Adipocyte (in vitro differentiated cells): ENCODE results near the gene PTPRN2.

Experiments used
- DNase-seq: peaks from one replicate; pipeline ENCODE4 v3.0.0-alpha.2; 2015; ENCODE audit warnings: low read depth
- H3K27me3 ChIP-seq: replicated peaks from 2 replicates; pipeline ENCODE4 v1.7.0; 2013; ENCODE audit warnings: mild to moderate bottlenecking, low read length, moderate library complexity; ENCODE audit not compliant: control insufficient read depth, insufficient read depth
- H3K36me3 ChIP-seq: 2 replicates; pipeline ENCODE4 v1.7.0; 2013; ENCODE audit warnings: low read length, mild to moderate bottlenecking, moderate library complexity; ENCODE audit not compliant: control insufficient read depth, insufficient read depth, severe bottlenecking
- H3K4me1 ChIP-seq: 2 replicates; pipeline ENCODE4 v1.7.0; 2013; ENCODE audit warnings: mild to moderate bottlenecking, low read length, moderate library complexity; ENCODE audit not compliant: control insufficient read depth, insufficient read depth
- H3K4me3 ChIP-seq: 2 replicates; pipeline ENCODE4 v1.7.0; 2013; ENCODE audit warnings: mild to moderate bottlenecking, low read length, moderate library complexity
- H3K9ac ChIP-seq: 2 replicates; pipeline ENCODE4 v1.7.0; 2013; ENCODE audit warnings: mild to moderate bottlenecking, low read length, moderate library complexity
- H3K9me3 ChIP-seq: 2 replicates; pipeline ENCODE4 v1.7.0; 2013; ENCODE audit warnings: mild to moderate bottlenecking, low read length, moderate library complexity; ENCODE audit not compliant: control insufficient read depth

Gene PTPRN2

DNA sequence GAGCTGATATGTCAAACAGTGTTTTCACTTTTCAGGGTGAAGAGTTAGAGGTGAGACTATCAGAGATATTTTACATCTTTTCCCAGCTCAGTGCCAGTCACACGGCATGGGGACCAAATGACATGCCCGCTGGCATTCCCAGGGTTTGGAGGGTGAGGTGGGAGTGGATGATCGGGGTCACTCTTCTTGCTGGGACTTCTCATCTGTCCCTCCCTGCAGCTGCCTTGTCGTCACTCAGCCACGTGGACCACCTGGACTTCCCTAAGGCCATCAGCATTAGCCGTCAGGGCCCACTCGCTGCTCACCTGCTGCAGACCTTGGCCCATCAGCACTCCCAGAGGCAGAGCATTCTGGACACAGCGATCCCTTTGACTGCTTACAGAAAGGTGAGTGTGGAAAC lies 949.1 kb downstream of the PTPRN2 start:
- Histone ChIP-seq H3K27me3 (no peaks in the 10 kb centered on the region), H3K36me3 (no peaks in the 10 kb centered on the region), H3K9me3 (peaks cover 35% of the 10 kb centered on the region), H3K4me1 (no peaks in the 10 kb centered on the region), H3K9ac (no peak overlapping the region), H3K4me3 (no peak overlapping the region)
- no peak for DNase-seq

DNA sequence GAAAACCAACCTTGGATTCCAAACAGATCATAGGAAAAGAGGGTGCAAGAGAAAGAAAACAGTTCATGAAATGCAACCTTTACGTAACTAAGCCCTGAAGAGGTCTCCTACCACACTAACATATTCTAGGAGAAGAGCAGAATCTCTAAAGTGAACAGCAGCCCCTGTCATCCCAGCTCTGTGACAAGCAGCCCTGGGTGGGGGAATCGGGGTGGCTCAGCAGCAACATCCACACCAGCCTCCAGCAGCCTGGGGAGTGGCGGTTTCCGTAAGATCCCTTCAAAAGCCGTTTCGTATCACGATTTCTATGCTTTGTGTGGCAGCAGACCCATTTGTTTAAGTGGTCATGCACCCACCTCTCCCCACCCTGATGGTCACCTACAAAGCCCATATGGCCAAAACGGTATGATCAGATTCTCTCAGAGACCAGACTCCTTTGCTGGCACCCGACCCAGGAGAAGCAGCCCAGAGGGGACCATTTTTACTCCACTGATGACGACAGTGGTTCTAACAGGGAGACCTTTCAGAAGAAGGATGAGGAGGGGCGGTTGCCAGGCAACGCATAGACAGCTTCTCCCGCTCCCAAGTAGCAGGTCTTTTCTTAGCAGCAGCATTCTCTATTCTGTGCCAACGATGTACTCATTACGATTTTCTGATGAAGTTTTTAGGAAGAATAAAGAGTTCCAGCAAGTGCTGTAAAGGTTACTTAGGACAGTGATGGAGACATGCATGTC lies 950.2 kb downstream of the PTPRN2 start:
- peaks cover 35% of the 10 kb centered on the region for H3K9me3 ChIP-seq
- no peak overlapping the region for H3K4me3 ChIP-seq
- no peaks in the 10 kb centered on the region for H3K4me1 ChIP-seq
- no peak for DNase-seq
- H3K9ac ChIP-seq: no peak overlapping the region
- H3K27me3 ChIP-seq: no peaks in the 10 kb centered on the region
- H3K36me3 ChIP-seq: no peaks in the 10 kb centered on the region

DNA sequence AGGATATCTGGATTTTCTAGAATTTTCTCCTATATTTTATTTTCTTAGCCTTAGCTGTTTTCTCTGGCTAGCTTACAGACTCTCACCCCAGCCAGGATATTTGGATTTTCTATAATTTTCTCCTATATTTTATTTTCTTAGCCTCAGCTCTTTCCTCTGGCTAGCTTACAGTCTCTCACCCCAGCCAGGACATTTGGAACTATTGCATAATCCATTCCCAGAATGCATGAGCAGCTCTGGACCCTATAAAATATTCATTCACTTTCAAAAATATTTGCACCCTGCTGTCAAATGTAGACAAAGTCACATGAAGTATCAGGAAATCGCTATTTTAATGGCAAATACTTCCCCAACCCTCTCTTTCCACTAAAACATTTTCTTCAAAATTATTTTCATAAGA lies 952.0 kb downstream of the PTPRN2 start:
- H3K9ac ChIP-seq: no peak overlapping the region
- no peak overlapping the region for H3K4me3 ChIP-seq
- no peak for DNase-seq
- H3K27me3 ChIP-seq: no peaks in the 10 kb centered on the region
- H3K4me1 ChIP-seq: no peaks in the 10 kb centered on the region
- peaks cover 22% of the 10 kb centered on the region for H3K9me3 ChIP-seq
- H3K36me3 ChIP-seq: no peaks in the 10 kb centered on the region

DNA sequence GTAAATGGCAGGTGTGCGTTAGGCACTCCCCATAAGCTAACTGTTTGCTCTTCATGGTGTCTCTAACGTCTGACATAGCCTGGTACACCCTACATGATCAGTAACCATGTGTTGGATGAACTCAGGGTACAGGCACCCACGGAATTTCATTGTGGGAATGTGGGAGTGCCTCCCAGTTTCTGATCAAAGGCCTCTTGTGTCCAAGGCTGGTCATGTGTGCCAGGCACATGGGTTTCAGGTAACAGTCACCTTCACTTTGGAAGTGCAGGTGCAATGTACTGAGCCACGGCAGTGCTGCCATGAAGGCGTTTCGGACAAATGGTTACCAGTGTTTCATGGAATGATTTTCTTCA lies 952.5 kb downstream of the PTPRN2 start:
- no peak for DNase-seq
- peaks cover 17% of the 10 kb centered on the region for H3K9me3 ChIP-seq
- H3K36me3 ChIP-seq: no peaks in the 10 kb centered on the region
- no peak overlapping the region for H3K9ac ChIP-seq
- no peak overlapping the region for H3K4me3 ChIP-seq
- H3K27me3 ChIP-seq: no peaks in the 10 kb centered on the region
- no peaks in the 10 kb centered on the region for H3K4me1 ChIP-seq

DNA sequence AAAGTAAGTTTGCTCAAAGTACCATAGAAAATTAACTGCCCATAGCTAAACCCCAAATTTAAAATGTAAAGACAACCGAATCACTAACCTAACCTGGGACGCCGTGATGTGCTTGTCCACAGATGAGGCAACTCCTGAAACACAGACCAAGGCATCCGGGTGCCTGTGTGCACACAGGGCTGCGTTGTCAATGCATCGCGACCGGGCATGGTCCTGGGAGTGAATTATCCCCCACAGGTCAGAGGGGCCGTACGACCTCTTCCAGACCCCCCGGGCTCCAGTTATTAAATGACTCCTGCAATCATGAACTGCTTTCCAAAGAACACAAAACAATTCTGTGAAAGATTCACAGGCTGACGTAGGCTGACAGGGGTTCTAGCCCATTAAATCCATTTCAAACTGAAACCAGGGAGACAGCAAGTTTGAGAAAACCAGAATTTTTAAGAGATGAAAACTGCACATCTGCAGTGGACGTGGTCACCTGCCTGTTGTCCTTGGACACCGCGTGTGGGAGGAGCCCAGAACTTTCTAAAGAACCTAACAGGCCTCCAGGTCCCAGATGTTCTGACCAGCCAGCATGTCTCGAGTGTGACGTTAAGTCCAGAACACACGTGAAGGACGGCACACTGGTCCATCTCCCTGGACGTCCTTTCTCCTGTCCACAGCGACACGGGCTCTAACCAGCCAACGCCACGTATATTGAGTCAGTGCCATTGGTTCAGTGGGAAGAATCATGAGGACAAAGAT lies 953.0 kb downstream of the PTPRN2 start:
- DNase-seq: no peak
- Histone ChIP-seq H3K27me3 (no peaks in the 10 kb centered on the region), H3K4me1 (no peaks in the 10 kb centered on the region), H3K9ac (no peak overlapping the region), H3K4me3 (no peak overlapping the region), H3K9me3 (peaks cover 11% of the 10 kb centered on the region), H3K36me3 (no peaks in the 10 kb centered on the region)

DNA sequence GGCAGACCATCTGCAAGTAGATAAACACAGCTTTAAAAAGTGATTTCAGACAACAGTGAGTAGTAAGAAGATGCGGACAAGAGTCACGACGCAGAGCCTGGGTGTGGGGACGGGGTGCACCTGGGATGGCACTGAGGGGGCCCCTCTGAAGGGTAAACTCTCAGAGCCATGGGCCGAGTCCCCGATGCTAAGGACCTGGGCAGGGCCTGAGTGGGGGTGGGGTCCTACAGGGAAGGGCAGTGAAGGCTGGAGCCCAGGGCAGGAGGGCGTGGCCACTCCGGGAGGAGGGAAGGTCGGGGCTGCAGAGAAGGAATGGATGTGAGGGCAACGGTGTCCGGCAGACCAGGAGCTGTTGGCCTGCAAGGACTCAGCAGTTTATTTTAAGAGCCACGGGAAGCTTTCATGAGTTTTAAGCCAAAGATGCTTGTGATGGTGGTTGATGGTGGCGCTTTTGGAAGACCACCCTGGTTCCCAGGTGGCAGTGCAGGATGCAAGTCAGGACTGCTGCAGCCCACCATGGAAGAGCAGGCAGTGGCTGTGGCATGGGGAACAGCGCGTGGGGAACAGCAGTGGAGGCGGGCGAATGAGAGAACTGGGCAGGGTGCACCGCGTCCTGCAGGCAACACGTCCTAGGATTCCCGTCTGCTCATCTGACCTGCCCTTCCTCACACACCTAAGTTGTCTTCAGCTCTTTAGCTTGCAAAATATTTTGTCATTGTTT lies 954.0 kb downstream of the PTPRN2 start:
- DNase-seq: no peak
- H3K9me3 ChIP-seq: peaks cover 3% of the 10 kb centered on the region

DNA sequence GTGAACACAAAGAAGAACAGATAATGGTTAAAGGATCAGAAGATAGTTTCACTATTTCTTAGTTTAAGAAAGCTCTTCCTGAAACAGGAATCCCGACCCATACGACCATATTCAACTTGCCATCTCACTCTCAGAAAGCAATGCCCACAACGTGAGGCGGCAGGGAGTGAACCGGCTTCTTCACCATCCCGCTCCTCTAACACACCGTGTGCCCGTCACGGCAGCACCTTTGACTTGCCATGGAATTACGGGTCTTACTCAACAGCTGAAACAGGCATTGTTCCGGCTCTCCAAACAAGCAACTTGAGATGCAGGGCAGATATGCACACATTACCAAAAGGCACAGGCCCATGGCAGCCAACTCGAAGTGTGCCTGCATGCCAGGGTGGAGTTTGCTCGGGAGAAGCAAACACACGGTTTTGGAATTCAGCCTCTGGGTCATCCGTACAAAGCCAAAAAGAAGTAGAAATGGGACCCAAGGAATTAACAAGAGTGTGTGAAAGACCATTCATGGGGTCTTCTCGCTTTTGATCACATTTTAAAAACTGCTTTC lies 957.2 kb downstream of the PTPRN2 start:
- no peak for DNase-seq
- no peak overlapping the region for H3K4me3 ChIP-seq
- peaks cover 4% of the 10 kb centered on the region for H3K9me3 ChIP-seq
- no peaks in the 10 kb centered on the region for H3K4me1 ChIP-seq
- no peak overlapping the region for H3K9ac ChIP-seq
- H3K36me3 ChIP-seq: no peaks in the 10 kb centered on the region
- H3K27me3 ChIP-seq: no peaks in the 10 kb centered on the region

More for the DNA sequence above, 954.0 kb downstream of the PTPRN2 start:
- Histone ChIP-seq H3K4me3 (no peak overlapping the region), H3K4me1 (no peaks in the 10 kb centered on the region), H3K27me3 (no peaks in the 10 kb centered on the region), H3K9ac (no peak overlapping the region), H3K36me3 (no peaks in the 10 kb centered on the region)

DNA sequence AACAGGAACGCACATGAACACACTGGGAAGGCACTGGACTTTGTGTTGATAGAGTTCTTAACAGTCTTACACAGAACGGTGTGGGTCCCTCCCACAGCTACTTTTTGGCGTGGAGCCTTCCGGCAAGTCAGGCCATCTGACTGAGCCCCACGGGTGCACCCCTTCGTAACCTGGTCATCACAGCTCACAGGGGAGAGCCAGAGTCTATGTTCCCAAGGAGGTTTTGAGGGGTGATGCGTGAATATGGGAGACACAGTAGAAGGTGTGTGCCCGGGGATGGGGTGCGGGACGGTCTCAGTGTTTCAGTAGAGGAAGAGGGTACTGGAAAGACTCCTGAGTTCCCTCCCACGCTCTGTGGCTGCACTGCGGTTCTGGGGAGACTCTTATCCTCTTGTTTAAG lies 959.2 kb downstream of the PTPRN2 start:
- DNase-seq: no peak
- H3K27me3 ChIP-seq: no peaks in the 10 kb centered on the region
- no peak overlapping the region for H3K9ac ChIP-seq
- no peak overlapping the region for H3K4me3 ChIP-seq
- peaks cover 8% of the 10 kb centered on the region for H3K9me3 ChIP-seq
- no peaks in the 10 kb centered on the region for H3K36me3 ChIP-seq
- no peaks in the 10 kb centered on the region for H3K4me1 ChIP-seq

DNA sequence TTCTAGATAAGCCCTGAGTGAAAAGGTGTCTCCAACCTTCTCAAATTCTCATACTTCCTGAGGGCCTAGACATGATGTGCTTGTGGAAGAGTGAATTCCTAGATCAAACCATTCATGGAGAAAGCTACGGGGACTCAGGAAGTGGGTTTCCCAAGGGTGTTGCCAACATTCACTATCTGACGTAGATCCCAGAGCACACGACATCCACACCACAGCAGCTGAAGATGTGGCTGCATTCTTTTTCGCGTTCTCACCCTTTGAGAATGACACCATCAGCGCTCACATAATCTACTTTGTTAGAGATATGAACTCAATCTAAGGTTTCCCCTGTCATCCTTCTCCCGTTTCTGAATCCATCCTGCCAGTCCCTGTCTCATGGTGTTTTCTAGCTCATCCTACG lies 960.0 kb downstream of the PTPRN2 start:
- DNase-seq: no peak
- Histone ChIP-seq H3K27me3 (no peaks in the 10 kb centered on the region), H3K4me1 (no peaks in the 10 kb centered on the region)

DNA sequence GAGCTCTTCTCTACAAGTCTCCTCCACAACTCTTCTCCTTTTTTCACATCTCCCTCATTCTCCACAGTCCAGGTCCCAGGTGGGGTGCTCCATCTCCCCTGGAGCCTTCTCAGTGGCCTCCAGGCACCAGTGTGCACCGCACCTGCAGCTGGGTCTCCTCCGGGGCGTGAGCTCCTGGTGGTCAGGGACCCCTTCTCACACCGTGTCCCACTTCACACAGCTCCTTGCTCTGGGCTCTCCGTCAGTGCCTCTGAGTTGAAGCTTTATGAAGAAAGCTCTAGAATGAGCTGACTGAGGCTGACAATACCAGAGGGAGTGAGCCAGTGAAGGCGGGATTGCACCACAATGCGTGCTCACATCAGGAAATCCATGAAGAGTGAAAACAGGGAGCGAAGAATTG lies 960.6 kb downstream of the PTPRN2 start:
- peaks cover 8% of the 10 kb centered on the region for H3K9me3 ChIP-seq
- H3K4me1 ChIP-seq: no peaks in the 10 kb centered on the region
- no peak overlapping the region for H3K9ac ChIP-seq
- no peak overlapping the region for H3K4me3 ChIP-seq
- no peaks in the 10 kb centered on the region for H3K36me3 ChIP-seq
- no peak for DNase-seq
- H3K27me3 ChIP-seq: no peaks in the 10 kb centered on the region

More for the DNA sequence above, 960.0 kb downstream of the PTPRN2 start:
- Histone ChIP-seq H3K36me3 (no peaks in the 10 kb centered on the region), H3K9ac (no peak overlapping the region), H3K4me3 (no peak overlapping the region), H3K9me3 (peaks cover 8% of the 10 kb centered on the region)
